HepG2 (cell line): ENCODE measurements around the gene ZBTB26. TPM values are rescaled to one million over a fixed set of nuclear protein-coding genes. Genes with fewer than 3 reads are reported as not detected.
A peak's percentile ranks its signal among the peaks of the same experiment; 100 is the strongest.

Experiments
- FOXJ3 ChIP-seq: sonication (generic); formaldehyde crosslinking; IDR thresholded peaks from 2 replicates; pipeline ENCODE4 v1.4.0; 2020; ENCODE audit warnings: missing genetic modification reagents, mild to moderate bottlenecking, borderline replicate concordance
- MATR3 ChIP-seq: sonication (generic); formaldehyde crosslinking; IDR thresholded peaks from 2 replicates; pipeline ENCODE4 v1.4.0; 2020; ENCODE audit warnings: missing genetic modification reagents
- MED1 ChIP-seq: sonication (generic); formaldehyde crosslinking; IDR thresholded peaks from 2 replicates; pipeline ENCODE4 v1.4.0; 2020; ENCODE audit warnings: missing genetic modification reagents
- PRMT3 ChIP-seq: sonication (generic); formaldehyde crosslinking; IDR thresholded peaks from 2 replicates; pipeline ENCODE4 v1.8.1; 2022; ENCODE audit warnings: low read depth, mild to moderate bottlenecking, moderate library complexity, missing genetic modification reagents, borderline replicate concordance
- RARG ChIP-seq: sonication (generic); formaldehyde crosslinking; IDR thresholded peaks from 2 replicates; pipeline ENCODE4 v1.4.0; 2020; ENCODE audit warnings: low read depth, mild to moderate bottlenecking, missing genetic modification reagents
- SNAI1 ChIP-seq: sonication (generic); formaldehyde crosslinking; IDR thresholded peaks from 2 replicates; pipeline ENCODE4 v1.5.0; 2020; ENCODE audit warnings: mild to moderate bottlenecking, missing genetic modification reagents, borderline replicate concordance
- TARDBP ChIP-seq: sonication (generic); formaldehyde crosslinking; IDR thresholded peaks from 2 replicates; pipeline ENCODE4 v1.8.0; 2022; ENCODE audit warnings: mild to moderate bottlenecking, missing genetic modification reagents
- ZBTB42 ChIP-seq: sonication (generic); formaldehyde crosslinking; IDR thresholded peaks from 2 replicates; pipeline ENCODE4 v1.5.0; 2020; ENCODE audit warnings: mild to moderate bottlenecking, missing genetic modification reagents
- ZBTB43 ChIP-seq: sonication (generic); formaldehyde crosslinking; conservative IDR thresholded peaks from 2 replicates; pipeline ENCODE4 v1.4.0; 2020; ENCODE audit warnings: missing genetic modification reagents
- ZFAT ChIP-seq: sonication (generic); formaldehyde crosslinking; conservative IDR thresholded peaks from 2 replicates; pipeline ENCODE4 v1.8.1; 2023; ENCODE audit warnings: missing genetic modification reagents, inconsistent platforms
- ZKSCAN8 ChIP-seq: IDR thresholded peaks from 2 replicates; pipeline ENCODE4 v1.6.1; 2016; ENCODE audit warnings: borderline replicate concordance, missing genetic modification reagents, missing compliant biosample characterization
- ZNF124 ChIP-seq: sonication (generic); formaldehyde crosslinking; IDR thresholded peaks from 2 replicates; pipeline ENCODE4 v1.4.0; 2020; ENCODE audit warnings: missing genetic modification reagents
- ZNF138 ChIP-seq: sonication (generic); formaldehyde crosslinking; IDR thresholded peaks from 2 replicates; pipeline ENCODE4 v1.5.0; 2020; ENCODE audit warnings: mild to moderate bottlenecking, low read depth, missing genetic modification reagents
- ZNF552 ChIP-seq: sonication (generic); formaldehyde crosslinking; IDR thresholded peaks from 2 replicates; pipeline ENCODE4 v1.9.0; 2022; ENCODE audit warnings: missing genetic modification reagents, mild to moderate bottlenecking, borderline replicate concordance
- ZNF710 ChIP-seq: sonication (generic); formaldehyde crosslinking; IDR thresholded peaks from 2 replicates; pipeline ENCODE4 v1.5.0; 2020; ENCODE audit warnings: mild to moderate bottlenecking, missing genetic modification reagents, borderline replicate concordance
- ZNF749 ChIP-seq: sonication (generic); formaldehyde crosslinking; IDR thresholded peaks from 2 replicates; pipeline ENCODE4 v1.8.0; 2022; ENCODE audit warnings: mild to moderate bottlenecking, missing genetic modification reagents, moderate library complexity, borderline replicate concordance
- polyA plus RNA-seq, 8 experiments: library from polyadenylated mRNA; depleted of rRNA in 3 of 8; stranded (reverse) in 7 of 8; unstranded in 1 of 8; fragments of >200 nt; fragmentation: Illumina TruSeq in 4 of 8; extraction: Trizol in 4 of 8; gene quantifications; 2 replicates each; pipeline versions ENCODE4 v1.2.1 to v1.2.3, GENCODE V29; 2011 to 2016; ENCODE audit warnings: low read depth in 4 of 8, missing spikeins in 1 of 8, mixed read lengths in 1 of 8; ENCODE audit not compliant: insufficient read depth in 1 of 8
- total RNA-seq, 5 experiments: library from RNA; depleted of rRNA; stranded (reverse); fragments of >200 nt; fragmentation: Illumina TruSeq; extraction: Trizol; gene quantifications; 2 replicates each; pipeline ENCODE4 v1.2.3, GENCODE V29; 2016; ENCODE audit warnings: low read depth in 1 of 5
- TF ChIP-seq, protein P1 (sequence below): sonication (generic); formaldehyde crosslinking; conservative IDR thresholded peaks from 2 replicates; pipeline ENCODE4 v1.8.0; 2022; ENCODE audit warnings: low read depth, missing genetic modification reagents
- TF ChIP-seq, protein P2 (sequence below): sonication (generic); formaldehyde crosslinking; IDR thresholded peaks from 2 replicates; pipeline ENCODE4 v1.4.0; 2020; ENCODE audit warnings: missing genetic modification reagents, borderline replicate concordance
- TF ChIP-seq, protein P3 (sequence below): fragments of 450-650 bp; IDR thresholded peaks from 2 replicates; pipeline ENCODE4 v1.6.1; 2016

Gene ZBTB26
- total and polyA plus RNA-seq, 2 of the 13 experiments (the other 11 are each of a cell fraction or from before 2014, with no cell fraction given), result 4.5 to 8.6 TPM

GRCh38 chr9:122904823-122905710 is 26.2 kb downstream of the ZBTB26 start, which contains the start of gene RC3H2 (continued):
- no peak for TF ChIP-seq ZNF138
- TF ChIP-seq, protein P1, sequence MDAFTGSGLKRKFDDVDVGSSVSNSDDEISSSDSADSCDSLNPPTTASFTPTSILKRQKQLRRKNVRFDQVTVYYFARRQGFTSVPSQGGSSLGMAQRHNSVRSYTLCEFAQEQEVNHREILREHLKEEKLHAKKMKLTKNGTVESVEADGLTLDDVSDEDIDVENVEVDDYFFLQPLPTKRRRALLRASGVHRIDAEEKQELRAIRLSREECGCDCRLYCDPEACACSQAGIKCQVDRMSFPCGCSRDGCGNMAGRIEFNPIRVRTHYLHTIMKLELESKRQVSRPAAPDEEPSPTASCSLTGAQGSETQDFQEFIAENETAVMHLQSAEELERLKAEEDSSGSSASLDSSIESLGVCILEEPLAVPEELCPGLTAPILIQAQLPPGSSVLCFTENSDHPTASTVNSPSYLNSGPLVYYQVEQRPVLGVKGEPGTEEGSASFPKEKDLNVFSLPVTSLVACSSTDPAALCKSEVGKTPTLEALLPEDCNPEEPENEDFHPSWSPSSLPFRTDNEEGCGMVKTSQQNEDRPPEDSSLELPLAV (CRISPR knock-in tag), result no peak
- TF ChIP-seq FOXJ3, result peak; percentile 5; the same call in 1 of the 2 replicates
- no peak for TF ChIP-seq ZBTB42 (CRISPR knock-in tag)
- peak; percentile 48; the same call in 1 of the 2 replicates for TF ChIP-seq TARDBP (CRISPR knock-in tag)
- no peak for TF ChIP-seq SNAI1 (CRISPR knock-in tag)
- TF ChIP-seq, protein P2, sequence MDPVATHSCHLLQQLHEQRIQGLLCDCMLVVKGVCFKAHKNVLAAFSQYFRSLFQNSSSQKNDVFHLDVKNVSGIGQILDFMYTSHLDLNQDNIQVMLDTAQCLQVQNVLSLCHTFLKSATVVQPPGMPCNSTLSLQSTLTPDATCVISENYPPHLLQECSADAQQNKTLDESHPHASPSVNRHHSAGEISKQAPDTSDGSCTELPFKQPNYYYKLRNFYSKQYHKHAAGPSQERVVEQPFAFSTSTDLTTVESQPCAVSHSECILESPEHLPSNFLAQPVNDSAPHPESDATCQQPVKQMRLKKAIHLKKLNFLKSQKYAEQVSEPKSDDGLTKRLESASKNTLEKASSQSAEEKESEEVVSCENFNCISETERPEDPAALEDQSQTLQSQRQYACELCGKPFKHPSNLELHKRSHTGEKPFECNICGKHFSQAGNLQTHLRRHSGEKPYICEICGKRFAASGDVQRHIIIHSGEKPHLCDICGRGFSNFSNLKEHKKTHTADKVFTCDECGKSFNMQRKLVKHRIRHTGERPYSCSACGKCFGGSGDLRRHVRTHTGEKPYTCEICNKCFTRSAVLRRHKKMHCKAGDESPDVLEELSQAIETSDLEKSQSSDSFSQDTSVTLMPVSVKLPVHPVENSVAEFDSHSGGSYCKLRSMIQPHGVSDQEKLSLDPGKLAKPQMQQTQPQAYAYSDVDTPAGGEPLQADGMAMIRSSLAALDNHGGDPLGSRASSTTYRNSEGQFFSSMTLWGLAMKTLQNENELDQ (CRISPR knock-in tag), result no peak
- 0 out of 2 replicates have a peak, but pooled peaks have one; percentile 7 for TF ChIP-seq ZNF552 (CRISPR knock-in tag)
- no peak for TF ChIP-seq ZNF710
- no peak; the same call in 1 of the 2 replicates for TF ChIP-seq ZBTB43 (CRISPR knock-in tag)
- TF ChIP-seq RARG, result 0 out of 2 replicates have a peak, but pooled peaks have one; percentile 45
- no peak for TF ChIP-seq ZNF124
- TF ChIP-seq, protein P3, sequence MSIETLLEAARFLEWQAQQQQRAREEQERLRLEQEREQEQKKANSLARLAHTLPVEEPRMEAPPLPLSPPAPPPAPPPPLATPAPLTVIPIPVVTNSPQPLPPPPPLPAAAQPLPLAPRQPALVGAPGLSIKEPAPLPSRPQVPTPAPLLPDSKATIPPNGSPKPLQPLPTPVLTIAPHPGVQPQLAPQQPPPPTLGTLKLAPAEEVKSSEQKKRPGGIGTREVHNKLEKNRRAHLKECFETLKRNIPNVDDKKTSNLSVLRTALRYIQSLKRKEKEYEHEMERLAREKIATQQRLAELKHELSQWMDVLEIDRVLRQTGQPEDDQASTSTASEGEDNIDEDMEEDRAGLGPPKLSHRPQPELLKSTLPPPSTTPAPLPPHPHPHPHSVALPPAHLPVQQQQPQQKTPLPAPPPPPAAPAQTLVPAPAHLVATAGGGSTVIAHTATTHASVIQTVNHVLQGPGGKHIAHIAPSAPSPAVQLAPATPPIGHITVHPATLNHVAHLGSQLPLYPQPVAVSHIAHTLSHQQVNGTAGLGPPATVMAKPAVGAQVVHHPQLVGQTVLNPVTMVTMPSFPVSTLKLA, result 0 out of 2 replicates have a peak, but pooled peaks have one; percentile 14
- no peak for TF ChIP-seq MATR3 (CRISPR knock-in tag)
- no peak for TF ChIP-seq ZFAT (CRISPR knock-in tag)
- no peak for TF ChIP-seq MED1
- no peak for TF ChIP-seq ZNF749 (CRISPR knock-in tag)
- TF ChIP-seq ZKSCAN8, result peak; percentile 57; the same call in 1 of the 2 replicates
- TF ChIP-seq PRMT3 (CRISPR knock-in tag), result no peak
